GM23338 (cell line): ENCODE results near the gene TMCC1. TPM values are rescaled to one million over a fixed set of nuclear protein-coding genes. Genes with fewer than 3 reads are reported as not detected.
"Not testable (repeated sequence)": the region's sequence is repeated elsewhere in the genome, so short reads cannot be mapped to it uniquely, and the experiment has no call there.

ENCODE experiments used
- ATAC-seq: fragments of 200-7000 bp; cut with Tn5 transposase; 3 replicates; pipeline ENCODE4 v1.9.1; 2020
- DNase-seq: peaks from one replicate; pipeline ENCODE4 v3.0.0-alpha.2; 2015; ENCODE audit warnings: low spot score
- H2AFZ ChIP-seq: fragments of 200-600 bp; sonication (generic); 2 replicates; pipeline ENCODE4 v1.8.0; 2016; ENCODE audit warnings: antibody characterized with exemption, mild to moderate bottlenecking, moderate library complexity
- H3F3A ChIP-seq: fragments of 200-600 bp; sonication (generic); replicated peaks from 2 replicates; pipeline ENCODE4 v1.8.0; 2017; ENCODE audit warnings: antibody characterized with exemption, mixed run types, low read depth
- H3K27ac ChIP-seq: fragments of 200-600 bp; sonication (generic); 2 replicates; pipeline ENCODE4 v1.6.1; 2016; ENCODE audit warnings: low read depth
- H3K27me3 ChIP-seq: fragments of 200-600 bp; sonication (generic); 2 replicates; pipeline ENCODE4 v1.8.0; 2016; ENCODE audit warnings: mild to moderate bottlenecking, mixed run types, moderate library complexity; ENCODE audit not compliant: insufficient read depth
- H3K36me3 ChIP-seq: fragments of 200-600 bp; sonication (generic); 2 replicates; pipeline ENCODE4 v1.8.0; 2016; ENCODE audit warnings: mild to moderate bottlenecking; ENCODE audit not compliant: insufficient read depth
- H3K4me1 ChIP-seq: fragments of 200-600 bp; sonication (generic); 2 replicates; pipeline ENCODE4 v1.8.0; 2016; ENCODE audit warnings: mild to moderate bottlenecking, moderate library complexity; ENCODE audit not compliant: insufficient read depth
- H3K4me2 ChIP-seq: fragments of 200-600 bp; sonication (generic); 2 replicates; pipeline ENCODE4 v1.7.1; 2017; ENCODE audit warnings: mixed run types
- H3K4me3 ChIP-seq: fragments of 200-600 bp; sonication (generic); 2 replicates; pipeline ENCODE4 v1.6.1; 2016; ENCODE audit warnings: mixed run types
- H3K79me2 ChIP-seq: fragments of 200-600 bp; sonication (generic); replicated peaks from 2 replicates; pipeline ENCODE4 v1.8.0; 2017; ENCODE audit warnings: mild to moderate bottlenecking; ENCODE audit not compliant: insufficient read depth
- H3K9me2 ChIP-seq: fragments of 200-600 bp; sonication (generic); 2 replicates; pipeline ENCODE4 v1.8.0; 2017; ENCODE audit not compliant: insufficient read depth
- H4K20me1 ChIP-seq: fragments of 200-600 bp; sonication (generic); replicated peaks from 2 replicates; pipeline ENCODE4 v1.8.0; 2017; ENCODE audit warnings: mild to moderate bottlenecking; ENCODE audit not compliant: insufficient read depth
- H3K27ac Mint-ChIP-seq: 2 replicates; pipeline ENCODE4 v1.8.0; 2020; ENCODE audit warnings: inconsistent platforms, mild to moderate bottlenecking, moderate library complexity, mixed read lengths
- H3K27me3 Mint-ChIP-seq: 3 replicates; pipeline ENCODE4 v1.8.0; 2022; ENCODE audit warnings: low read depth, mild to moderate bottlenecking, moderate library complexity, mixed read lengths, inconsistent platforms; ENCODE audit not compliant: insufficient read depth, poor library complexity
- H3K36me3 Mint-ChIP-seq: 3 replicates; pipeline ENCODE4 v1.8.0; 2021; ENCODE audit warnings: low read depth, mild to moderate bottlenecking, inconsistent platforms, moderate library complexity, mixed read lengths
- H3K4me1 Mint-ChIP-seq: 3 replicates; pipeline ENCODE4 v1.8.0; 2020; ENCODE audit warnings: mild to moderate bottlenecking, inconsistent platforms, mixed read lengths
- H3K4me3 Mint-ChIP-seq: 3 replicates; pipeline ENCODE4 v1.8.0; 2021; ENCODE audit warnings: moderate library complexity, mild to moderate bottlenecking, inconsistent platforms, mixed read lengths
- H3K9me3 Mint-ChIP-seq: 3 replicates; pipeline ENCODE4 v1.8.0; 2020; ENCODE audit warnings: moderate library complexity, mild to moderate bottlenecking, inconsistent platforms, mixed read lengths
- EZH2 ChIP-seq: fragments of 200-600 bp; sonication (generic); IDR thresholded peaks from one replicate; pipeline ENCODE4 v1.8.0; 2017; ENCODE audit warnings: antibody characterized with exemption, mild to moderate bottlenecking, low read depth; ENCODE audit not compliant: unreplicated experiment
- NANOG ChIP-seq: IDR thresholded peaks from 2 replicates; pipeline ENCODE4 v1.6.1; 2016; ENCODE audit warnings: antibody characterized with exemption, borderline replicate concordance
- ZNF114 ChIP-seq: fragments of 250-450 bp; sonication (Bioruptor Pico); IDR thresholded peaks from 2 replicates; pipeline ENCODE4 v1.5.0; 2020; ENCODE audit warnings: mild to moderate bottlenecking, moderate library complexity
- ZNF331 ChIP-seq: fragments of 250-450 bp; sonication (Bioruptor Pico); IDR thresholded peaks from 2 replicates; pipeline ENCODE4 v1.5.0; 2020; ENCODE audit warnings: low read depth, mild to moderate bottlenecking, moderate library complexity
- polyA plus RNA-seq: library from polyadenylated mRNA; unstranded; fragments of >200 nt; fragmentation: Nextera tagmentation; extraction: Ambion mirVana; gene quantifications from 2 replicates; pipeline ENCODE4 v1.2.1, GENCODE V29; 2016
- total RNA-seq: library from RNA; depleted of rRNA; stranded (reverse); fragments of >200 nt; shearing (Covaris generic); gene quantifications from 2 replicates; pipeline ENCODE4 v1.2.3, GENCODE V29; 2014
- TF ChIP-seq, protein P1 (sequence below): fragments of 250-450 bp; sonication (Bioruptor Pico); IDR thresholded peaks from 2 replicates; pipeline ENCODE4 v1.5.0; 2020; ENCODE audit warnings: mild to moderate bottlenecking, moderate library complexity
- TF ChIP-seq, protein P2 (sequence below), 2 experiments: fragments of 200-600 bp in 1 of 2; sonication (generic) in 1 of 2; conservative IDR thresholded peaks; 2 replicates each; pipeline versions ENCODE4 v1.5.1 to v1.6.1; 2016 to 2017; ENCODE audit warnings: antibody characterized with exemption in 2 of 2, low read depth in 2 of 2, mild to moderate bottlenecking in 2 of 2, moderate library complexity in 1 of 2

The TMCC1 gene
- total and polyA plus RNA-seq, 2 experiments from 2014 or later = 8.2 to 18.4 TPM

DNA sequence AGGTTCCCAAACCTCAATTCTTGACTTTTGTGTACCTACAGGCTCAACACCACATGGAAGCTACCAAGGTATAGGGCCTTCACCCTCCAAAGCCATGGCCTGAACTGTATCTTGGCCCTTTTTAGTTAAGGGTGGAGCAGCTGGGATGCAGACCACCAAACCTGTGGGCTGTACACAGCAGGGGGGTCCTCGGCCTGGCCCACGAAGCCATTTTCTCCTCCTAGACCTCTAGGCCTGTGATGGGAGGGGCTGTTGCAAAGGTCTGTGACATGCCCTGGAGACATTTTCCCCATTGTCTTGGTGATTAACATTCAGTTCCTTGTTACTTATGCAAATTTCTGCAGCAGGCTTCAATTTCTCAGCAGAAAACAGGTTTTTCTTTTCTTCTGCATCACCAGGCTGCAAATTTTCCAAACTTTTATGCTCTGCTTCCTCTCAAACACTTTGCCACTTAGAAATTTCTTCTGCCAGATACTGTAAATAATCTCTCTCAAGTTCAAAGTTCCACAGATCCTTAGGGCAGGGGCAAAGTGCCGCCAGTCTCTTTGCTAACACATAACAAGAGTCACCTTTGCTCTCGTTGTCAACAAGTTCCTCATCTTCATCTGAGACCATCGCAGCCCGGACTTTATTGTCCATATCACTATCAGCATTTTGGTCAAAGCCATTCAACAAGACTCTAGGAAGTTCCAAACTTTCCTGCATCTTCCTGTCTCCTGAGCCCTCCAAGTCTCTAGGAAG is 196.1 kb downstream of the TMCC1 start (continued):
- TF ChIP-seq, protein P1, sequence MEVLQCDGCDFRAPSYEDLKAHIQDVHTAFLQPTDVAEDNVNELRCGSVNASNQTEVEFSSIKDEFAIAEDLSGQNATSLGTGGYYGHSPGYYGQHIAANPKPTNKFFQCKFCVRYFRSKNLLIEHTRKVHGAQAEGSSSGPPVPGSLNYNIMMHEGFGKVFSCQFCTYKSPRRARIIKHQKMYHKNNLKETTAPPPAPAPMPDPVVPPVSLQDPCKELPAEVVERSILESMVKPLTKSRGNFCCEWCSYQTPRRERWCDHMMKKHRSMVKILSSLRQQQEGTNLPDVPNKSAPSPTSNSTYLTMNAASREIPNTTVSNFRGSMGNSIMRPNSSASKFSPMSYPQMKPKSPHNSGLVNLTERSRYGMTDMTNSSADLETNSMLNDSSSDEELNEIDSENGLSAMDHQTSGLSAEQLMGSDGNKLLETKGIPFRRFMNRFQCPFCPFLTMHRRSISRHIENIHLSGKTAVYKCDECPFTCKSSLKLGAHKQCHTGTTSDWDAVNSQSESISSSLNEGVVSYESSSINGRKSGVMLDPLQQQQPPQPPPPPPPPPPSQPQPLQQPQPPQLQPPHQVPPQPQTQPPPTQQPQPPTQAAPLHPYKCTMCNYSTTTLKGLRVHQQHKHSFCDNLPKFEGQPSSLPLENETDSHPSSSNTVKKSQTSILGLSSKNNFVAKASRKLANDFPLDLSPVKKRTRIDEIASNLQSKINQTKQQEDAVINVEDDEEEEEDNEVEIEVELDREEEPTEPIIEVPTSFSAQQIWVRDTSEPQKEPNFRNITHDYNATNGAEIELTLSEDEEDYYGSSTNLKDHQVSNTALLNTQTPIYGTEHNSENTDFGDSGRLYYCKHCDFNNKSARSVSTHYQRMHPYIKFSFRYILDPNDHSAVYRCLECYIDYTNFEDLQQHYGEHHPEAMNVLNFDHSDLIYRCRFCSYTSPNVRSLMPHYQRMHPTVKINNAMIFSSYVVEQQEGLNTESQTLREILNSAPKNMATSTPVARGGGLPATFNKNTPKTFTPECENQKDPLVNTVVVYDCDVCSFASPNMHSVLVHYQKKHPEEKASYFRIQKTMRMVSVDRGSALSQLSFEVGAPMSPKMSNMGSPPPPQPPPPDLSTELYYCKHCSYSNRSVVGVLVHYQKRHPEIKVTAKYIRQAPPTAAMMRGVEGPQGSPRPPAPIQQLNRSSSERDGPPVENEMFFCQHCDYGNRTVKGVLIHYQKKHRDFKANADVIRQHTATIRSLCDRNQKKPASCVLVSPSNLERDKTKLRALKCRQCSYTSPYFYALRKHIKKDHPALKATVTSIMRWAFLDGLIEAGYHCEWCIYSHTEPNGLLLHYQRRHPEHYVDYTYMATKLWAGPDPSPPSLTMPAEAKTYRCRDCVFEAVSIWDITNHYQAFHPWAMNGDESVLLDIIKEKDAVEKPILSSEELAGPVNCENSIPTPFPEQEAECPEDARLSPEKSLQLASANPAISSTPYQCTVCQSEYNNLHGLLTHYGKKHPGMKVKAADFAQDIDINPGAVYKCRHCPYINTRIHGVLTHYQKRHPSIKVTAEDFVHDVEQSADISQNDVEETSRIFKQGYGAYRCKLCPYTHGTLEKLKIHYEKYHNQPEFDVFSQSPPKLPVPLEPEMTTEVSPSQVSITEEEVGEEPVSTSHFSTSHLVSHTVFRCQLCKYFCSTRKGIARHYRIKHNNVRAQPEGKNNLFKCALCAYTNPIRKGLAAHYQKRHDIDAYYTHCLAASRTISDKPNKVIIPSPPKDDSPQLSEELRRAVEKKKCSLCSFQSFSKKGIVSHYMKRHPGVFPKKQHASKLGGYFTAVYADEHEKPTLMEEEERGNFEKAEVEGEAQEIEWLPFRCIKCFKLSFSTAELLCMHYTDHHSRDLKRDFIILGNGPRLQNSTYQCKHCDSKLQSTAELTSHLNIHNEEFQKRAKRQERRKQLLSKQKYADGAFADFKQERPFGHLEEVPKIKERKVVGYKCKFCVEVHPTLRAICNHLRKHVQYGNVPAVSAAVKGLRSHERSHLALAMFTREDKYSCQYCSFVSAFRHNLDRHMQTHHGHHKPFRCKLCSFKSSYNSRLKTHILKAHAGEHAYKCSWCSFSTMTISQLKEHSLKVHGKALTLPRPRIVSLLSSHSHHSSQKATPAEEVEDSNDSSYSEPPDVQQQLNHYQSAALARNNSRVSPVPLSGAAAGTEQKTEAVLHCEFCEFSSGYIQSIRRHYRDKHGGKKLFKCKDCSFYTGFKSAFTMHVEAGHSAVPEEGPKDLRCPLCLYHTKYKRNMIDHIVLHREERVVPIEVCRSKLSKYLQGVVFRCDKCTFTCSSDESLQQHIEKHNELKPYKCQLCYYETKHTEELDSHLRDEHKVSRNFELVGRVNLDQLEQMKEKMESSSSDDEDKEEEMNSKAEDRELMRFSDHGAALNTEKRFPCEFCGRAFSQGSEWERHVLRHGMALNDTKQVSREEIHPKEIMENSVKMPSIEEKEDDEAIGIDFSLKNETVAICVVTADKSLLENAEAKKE = no peak
- no peak for TF ChIP-seq ZNF331 (CRISPR knock-in tag)
- TF ChIP-seq, protein P2, sequence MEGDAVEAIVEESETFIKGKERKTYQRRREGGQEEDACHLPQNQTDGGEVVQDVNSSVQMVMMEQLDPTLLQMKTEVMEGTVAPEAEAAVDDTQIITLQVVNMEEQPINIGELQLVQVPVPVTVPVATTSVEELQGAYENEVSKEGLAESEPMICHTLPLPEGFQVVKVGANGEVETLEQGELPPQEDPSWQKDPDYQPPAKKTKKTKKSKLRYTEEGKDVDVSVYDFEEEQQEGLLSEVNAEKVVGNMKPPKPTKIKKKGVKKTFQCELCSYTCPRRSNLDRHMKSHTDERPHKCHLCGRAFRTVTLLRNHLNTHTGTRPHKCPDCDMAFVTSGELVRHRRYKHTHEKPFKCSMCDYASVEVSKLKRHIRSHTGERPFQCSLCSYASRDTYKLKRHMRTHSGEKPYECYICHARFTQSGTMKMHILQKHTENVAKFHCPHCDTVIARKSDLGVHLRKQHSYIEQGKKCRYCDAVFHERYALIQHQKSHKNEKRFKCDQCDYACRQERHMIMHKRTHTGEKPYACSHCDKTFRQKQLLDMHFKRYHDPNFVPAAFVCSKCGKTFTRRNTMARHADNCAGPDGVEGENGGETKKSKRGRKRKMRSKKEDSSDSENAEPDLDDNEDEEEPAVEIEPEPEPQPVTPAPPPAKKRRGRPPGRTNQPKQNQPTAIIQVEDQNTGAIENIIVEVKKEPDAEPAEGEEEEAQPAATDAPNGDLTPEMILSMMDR (conservative IDR thresholded peaks at IDR 0.05; ENCODE audit: low read depth in 2 of 2) = no peak
- no peak for TF ChIP-seq EZH2
- no peak for TF ChIP-seq NANOG
- no peak for TF ChIP-seq ZNF114

DNA sequence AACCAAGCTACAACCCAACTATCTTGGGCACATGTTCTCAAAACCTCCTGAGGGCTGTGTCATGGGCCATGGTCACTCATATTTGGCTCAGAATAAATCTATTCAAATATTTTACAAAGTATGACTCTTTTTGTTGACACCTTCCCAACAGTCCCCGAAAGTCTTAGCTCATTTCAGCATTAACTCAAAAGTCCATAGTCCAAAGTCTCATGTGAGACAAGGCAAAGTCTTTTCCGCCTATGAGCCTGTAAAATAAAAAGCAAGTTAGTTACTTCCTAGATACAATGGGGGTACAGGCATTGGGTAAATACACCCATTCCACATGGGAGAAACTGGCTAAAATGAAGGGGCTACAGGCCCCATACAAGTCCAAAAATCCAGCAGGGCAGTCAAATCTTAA is 197.1 kb downstream of the TMCC1 start:
- peaks cover 31% of the 10 kb centered on the region for H3K4me1 ChIP-seq
- not testable (repeated sequence) for H3K36me3 ChIP-seq, H3K79me2 ChIP-seq, H4K20me1 ChIP-seq, H3K4me3 Mint-ChIP-seq, H3K27ac Mint-ChIP-seq, DNase-seq, H2AFZ ChIP-seq, ATAC-seq, H3F3A ChIP-seq, H3K4me2 ChIP-seq, H3K27ac ChIP-seq, H3K4me3 ChIP-seq, H3K27me3 Mint-ChIP-seq, H3K27me3 ChIP-seq, H3K9me2 ChIP-seq
- Mint-ChIP-seq H3K9me3 (peaks cover 37% of the 10 kb centered on the region), H3K4me1 (peaks cover 34% of the 10 kb centered on the region), H3K36me3 (peaks cover 41% of the 10 kb centered on the region)
